Lung microvascular endothelial cell (primary cell): ENCODE results near the gene KIFAP3. TPM values are rescaled to one million over a fixed set of nuclear protein-coding genes. Genes with fewer than 3 reads are reported as not detected.
"Not testable (repeated sequence)": the region's sequence is repeated elsewhere in the genome, so short reads cannot be mapped to it uniquely, and the experiment has no call there.

Experiments
- DNase-seq, 2 donors: peaks; one replicate each; pipeline versions ENCODE4 v3.0.0 to v3.0.0-alpha.2; 2010; ENCODE audit warnings: low read depth in 2 of 2
- total RNA-seq: library from RNA; depleted of rRNA; stranded (reverse); fragments of >200 nt; gene quantifications from 2 replicates; pipeline ENCODE4 v1.2.1, GENCODE V29; 2014

Gene KIFAP3
- total RNA-seq, 1 donor from 2014 or later, result 19.0 TPM

DNA sequence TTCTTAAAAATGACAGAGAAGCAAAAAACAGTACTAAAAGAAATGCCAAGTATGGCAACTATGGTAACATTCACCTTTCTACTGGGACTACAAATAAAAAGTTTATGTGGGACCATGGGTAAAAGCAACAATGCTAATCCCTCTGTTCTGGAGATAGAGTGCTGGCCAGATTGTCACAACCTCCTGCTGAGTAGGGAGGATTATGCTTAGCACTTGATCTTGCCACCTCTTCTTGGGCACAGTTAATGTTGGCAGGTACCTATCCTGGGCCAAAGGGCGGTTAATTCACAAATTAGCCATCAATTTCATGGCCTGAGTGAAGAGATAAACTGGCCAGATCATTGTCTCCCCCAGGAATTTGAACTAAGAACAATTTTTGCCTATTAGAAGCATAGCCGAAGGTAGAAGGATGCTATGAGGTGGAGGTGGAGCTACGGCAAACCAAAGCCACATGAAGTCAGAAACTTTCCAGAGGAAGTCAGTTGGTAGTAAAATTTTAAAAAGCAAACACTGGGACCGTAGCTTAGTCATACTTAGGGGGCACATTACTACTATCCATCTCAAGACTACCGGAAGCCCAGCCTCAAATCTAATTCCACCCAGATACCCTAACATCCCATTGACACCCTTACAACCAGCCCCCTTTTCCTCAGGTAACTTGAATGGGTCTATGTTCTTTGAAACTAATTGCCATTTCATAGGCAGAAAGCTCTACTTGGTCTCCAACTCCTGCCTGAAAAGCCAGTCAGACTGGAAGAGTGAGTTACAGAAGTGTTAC, 183.5 kb downstream of the KIFAP3 start:
- DNase-seq, result peak; percentile 9 to 14

DNA sequence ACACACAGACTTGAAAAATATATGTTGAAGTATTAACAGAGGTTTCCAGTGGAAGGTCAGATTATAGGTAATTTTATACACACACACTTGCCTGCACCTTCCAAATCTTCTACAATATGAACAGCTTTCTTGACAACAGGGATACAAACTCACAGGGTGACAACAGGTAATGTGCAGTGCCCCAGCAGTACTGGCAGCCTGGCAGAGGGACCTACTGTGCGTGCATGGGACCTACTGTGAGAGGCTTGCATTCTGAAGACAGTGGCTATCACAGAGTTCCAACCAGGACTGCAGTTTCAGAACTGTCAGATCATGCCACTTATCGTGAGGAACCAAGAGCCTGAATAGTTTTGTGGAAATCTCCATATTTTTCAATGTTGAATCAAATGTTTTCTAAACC, 184.6 kb downstream of the KIFAP3 start:
- DNase-seq, result no peak

- no peak for DNase-seq
Observed at GRCh38 chr1:169886931-169887330, 187.6 kb downstream of the KIFAP3 start.

GRCh38 chr1:169886422-169886821, 188.1 kb downstream of the KIFAP3 start:
- DNase-seq, result no peak

GRCh38 chr1:169885207-169885606, 189.3 kb downstream of the KIFAP3 start:
- no peak for DNase-seq

DNA sequence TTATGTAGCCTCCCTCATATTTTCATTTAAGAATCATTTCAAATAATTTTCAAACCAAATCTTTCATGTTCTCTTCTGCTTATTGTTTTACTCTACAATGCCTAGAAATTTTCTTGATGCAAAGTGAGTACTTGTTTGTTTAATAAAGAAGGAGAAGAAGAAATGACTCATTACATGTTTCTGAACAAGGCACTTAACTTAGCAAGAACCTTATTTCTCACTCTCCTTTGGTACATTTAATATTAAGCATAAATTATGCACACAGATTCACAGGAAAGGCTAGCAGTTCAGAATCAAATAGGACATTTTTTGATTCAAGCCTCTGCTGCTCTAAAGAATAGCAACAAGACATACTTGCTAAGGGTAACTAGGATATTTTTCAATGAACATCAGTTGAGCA, 189.9 kb downstream of the KIFAP3 start:
- DNase-seq, result no peak

GRCh38 chr1:169882039-169882511, 192.4 kb downstream of the KIFAP3 start:
- no peak for DNase-seq

DNA sequence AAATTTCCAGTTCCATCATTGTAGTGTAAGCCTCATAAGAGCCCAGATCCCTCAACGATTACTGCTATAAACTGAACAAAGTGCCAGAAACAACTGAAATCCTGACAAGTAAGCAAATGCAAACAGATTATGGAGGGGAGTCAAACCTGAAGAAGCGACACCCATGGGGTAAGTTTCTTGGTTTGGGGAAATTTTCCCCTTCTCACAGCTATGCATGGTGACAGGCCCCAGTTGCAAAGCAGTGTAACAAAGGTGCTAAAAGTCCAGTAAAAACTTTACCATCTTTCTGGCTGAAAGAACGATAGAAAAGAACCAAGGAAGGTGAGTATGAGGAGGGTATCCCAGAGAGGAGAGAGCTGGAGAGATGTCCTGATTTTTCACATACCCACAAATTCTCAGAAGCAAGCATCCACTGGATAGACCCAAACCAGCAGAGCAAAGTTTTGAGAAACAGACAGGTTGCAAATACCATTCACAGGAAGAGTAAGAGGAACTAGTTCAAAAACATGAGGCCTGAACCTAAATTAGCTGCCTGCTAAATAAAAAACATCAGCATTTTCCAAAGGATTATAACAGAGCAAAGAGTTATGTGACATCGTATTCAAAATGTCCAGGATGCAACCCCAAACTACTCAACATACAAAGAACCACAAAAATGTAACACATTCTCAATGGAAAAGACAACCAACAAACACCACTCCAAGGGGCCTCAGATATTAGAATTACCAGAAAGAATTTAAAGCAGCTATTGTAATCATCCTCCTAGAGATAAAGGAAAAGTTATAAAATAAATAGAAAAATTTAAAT, 195.3 kb downstream of the KIFAP3 start:
- DNase-seq, result no peak

GRCh38 chr1:169878498-169878897, 196.0 kb downstream of the KIFAP3 start:
- no peak for DNase-seq

DNA sequence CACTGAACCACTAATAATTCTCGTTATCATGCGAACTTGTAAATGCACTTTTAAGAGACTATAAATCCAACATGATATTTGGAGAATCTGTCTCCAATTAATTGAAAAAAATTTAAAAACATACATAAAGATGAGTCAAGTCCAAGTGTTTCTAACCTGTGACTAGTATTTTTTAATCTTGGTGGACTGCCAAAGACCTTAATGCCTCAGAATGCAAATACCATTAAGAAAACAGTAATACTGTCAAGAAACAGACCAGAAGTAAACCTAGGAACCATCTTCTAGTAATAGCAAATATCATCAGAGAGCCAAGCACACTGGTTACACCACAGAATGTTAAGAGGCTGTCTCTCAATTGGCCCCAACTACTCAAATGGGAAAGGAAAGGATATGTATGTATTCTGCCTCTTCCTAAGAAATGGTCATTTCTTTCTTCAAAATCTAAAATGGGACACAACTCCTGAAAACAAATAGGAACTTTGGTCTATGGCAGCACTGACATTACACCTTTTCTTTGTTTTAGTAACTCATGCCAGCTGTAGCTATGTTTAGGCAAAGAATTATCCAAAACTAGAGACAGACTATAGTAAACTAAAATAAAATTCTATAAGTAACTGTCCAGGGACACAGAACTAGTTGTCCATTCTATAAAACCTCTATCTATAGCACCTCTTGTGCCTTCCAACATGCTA, 196.5 kb downstream of the KIFAP3 start:
- no peak for DNase-seq

DNA sequence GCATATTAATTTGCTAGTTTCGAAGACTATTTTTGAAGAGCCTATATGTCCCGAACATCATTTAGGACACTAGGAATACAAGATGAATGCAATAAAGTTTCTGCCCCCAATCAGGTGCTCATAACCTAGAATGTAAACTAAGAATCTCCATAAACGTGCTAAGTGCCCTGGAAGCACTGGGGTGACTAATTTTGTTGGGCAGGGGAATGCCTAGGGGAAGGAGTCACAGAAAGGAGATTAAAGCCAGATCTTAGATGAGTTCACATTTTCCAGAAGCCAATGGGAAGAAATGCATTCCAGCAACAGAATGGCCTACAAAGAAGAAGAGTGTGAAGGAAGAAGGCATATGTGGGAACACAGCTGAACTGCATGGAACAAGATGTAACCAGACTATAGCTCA, 200.3 kb downstream of the KIFAP3 start:
- no peak for DNase-seq

DNA sequence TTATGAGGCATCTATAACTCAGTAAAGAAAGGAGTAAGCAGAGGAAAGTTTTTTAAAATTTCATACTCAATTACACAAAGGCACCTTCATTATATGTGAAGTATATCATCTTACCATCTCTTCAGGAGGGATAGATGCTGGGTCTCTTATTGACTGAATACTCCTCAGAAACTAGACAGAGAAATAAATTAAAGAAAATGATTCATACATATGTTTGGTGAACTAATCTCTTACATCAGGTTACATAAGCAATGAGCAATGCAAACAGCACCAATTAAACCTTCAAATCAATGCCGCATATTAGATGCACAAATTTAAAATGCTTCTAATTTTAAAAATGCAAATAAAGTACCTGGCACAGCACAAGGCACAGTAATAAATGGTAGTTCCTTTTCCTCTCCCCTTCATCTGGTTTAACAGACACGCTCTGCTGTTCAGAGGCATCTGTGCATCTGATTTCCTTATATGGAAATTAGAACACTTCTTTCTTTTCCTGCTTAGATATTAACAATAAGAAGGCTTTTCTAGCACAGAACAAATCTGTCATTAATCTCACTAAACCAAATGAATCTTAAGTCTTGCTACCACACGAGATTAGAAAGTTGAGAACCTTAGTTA, 200.8 kb downstream of the KIFAP3 start:
- no peak for DNase-seq

GRCh38 chr1:169872906-169873305, 201.6 kb downstream of the KIFAP3 start:
- no peak for DNase-seq

DNA sequence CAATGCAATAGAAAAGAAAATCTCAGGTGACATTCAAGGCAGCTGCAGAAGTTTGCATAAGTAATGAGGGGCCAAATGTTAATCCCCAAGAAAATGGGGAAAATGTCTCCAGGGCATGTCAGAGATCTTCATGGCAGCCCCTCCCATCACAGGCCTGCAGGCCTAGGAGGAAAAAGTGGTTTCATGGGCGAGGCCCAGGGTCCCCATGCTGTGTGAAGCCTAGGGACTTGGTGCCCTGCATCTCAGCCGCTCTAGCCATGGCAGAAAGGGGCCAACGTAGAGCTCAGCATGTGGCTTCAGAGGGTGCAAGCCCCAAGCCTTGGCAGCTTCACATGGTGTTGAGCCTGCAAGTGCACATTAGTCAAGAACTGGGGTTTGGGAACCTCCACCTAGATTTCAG, 202.5 kb downstream of the KIFAP3 start:
- DNase-seq, result not testable (repeated sequence)

Other genes with a start within 250 kb of the KIFAP3 start
- gene SCYL3, start 180.8 kb downstream of the KIFAP3 start, total RNA-seq, result 4.4 and 7.5 TPM in 2 replicates
- not detected in 2 replicates for gene NTMT2, start 71.3 kb upstream of the KIFAP3 start, total RNA-seq